GM12874 (cell line): Measurements from ENCODE around the gene PIK3CD.

Source experiments
- CTCF ChIP-seq: IDR thresholded peaks from 2 replicates; pipeline ENCODE4 v1.5.1; 2011; ENCODE audit warnings: low read depth, mild to moderate bottlenecking, control low read depth, low read length, moderate library complexity; ENCODE audit not compliant: insufficient read depth

The PIK3CD gene

GRCh38 chr1:9657521-9658032 lies 6.0 kb downstream of the PIK3CD start:
- no peak for TF ChIP-seq CTCF

- TF ChIP-seq CTCF: no peak
These were observed 6.7 kb downstream of the PIK3CD start for GRCh38 chr1:9658199-9658598.

GRCh38 chr1:9659328-9659727 lies 7.8 kb downstream of the PIK3CD start:
- TF ChIP-seq CTCF: no peak

- no peak for TF ChIP-seq CTCF
These were observed 11.7 kb downstream of the PIK3CD start for GRCh38 chr1:9663257-9663656.

GRCh38 chr1:9665193-9665592 lies 13.7 kb downstream of the PIK3CD start:
- TF ChIP-seq CTCF: no peak

GRCh38 chr1:9668080-9668479 lies 16.5 kb downstream of the PIK3CD start:
- TF ChIP-seq CTCF: no peak

GRCh38 chr1:9670085-9670484 lies 18.6 kb downstream of the PIK3CD start:
- TF ChIP-seq CTCF: no peak
